Activated CD8-positive, alpha-beta memory T cell treated with anti-CD3 and anti-CD28 coated beads for 36 hours (primary cell): ENCODE results near the gene AMIGO1. TPM values are rescaled to one million over a fixed set of nuclear protein-coding genes. Genes with fewer than 3 reads are reported as not detected.

Experiments
- CTCF ChIA-PET: fragments of 350-600 bp; sonication (Branson Sonifier 250); formaldehyde crosslinking; loops from one replicate; lab custom pipeline; 2021; ENCODE audit warnings: antibody characterized with exemption; lab: Charles Lee
- POLR2A ChIA-PET: fragments of 350-600 bp; sonication (Branson Sonifier 250); formaldehyde crosslinking; loops from one replicate; lab custom pipeline; 2021; ENCODE audit warnings: antibody characterized with exemption; lab: Charles Lee
- total RNA-seq, 2 experiments: library from RNA; stranded (reverse); gene quantifications; one replicate each; pipeline ENCODE4 v1.2.3, GENCODE V29; 2021

AMIGO1 gene
- total RNA-seq, 2 experiments from 2014 or later, result 2.6 to 3.2 TPM

- POLR2A ChIA-PET, result no interaction called here
- CTCF ChIA-PET, result interaction anchor here (0.6 to 1.2 kb wide), 5 partner anchors 9 to 275 kb away, joined by 3 read pairs; no protein-coding TSS in a partner anchor
Measured at GRCh38 chr1:109537450-109538178, 28.1 kb upstream of the AMIGO1 start.

- POLR2A ChIA-PET, result no interaction called here
- CTCF ChIA-PET, result interaction anchor here (2.0 to 15.4 kb wide), 3 partner anchors 8 to 258 kb away, joined by 4 to 743 read pairs (median 55); partner anchors contain the start of genes AMIGO1, ATXN7L2 and CYB561D1
Measured at GRCh38 chr1:109535971-109536491, 26.5 kb upstream of the AMIGO1 start.

DNA sequence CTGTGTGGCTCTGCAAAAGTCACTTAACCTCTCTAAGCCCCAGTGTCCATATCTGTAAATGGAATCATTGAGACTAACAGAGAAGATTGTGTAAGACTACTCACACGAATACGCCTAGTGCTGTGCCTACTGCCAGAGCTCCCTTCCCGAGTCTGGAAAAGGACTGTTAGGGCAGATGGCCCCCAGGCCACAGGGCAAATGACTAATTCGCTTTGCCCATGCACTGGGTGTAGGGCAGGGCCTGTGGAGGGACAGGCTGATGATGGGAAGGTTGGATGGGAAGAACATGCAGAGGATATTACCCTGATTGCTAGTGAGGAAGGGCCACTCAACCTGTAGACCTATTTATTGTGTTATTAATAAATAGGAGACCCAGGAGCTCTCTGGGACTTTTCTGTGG is 26.0 kb upstream of the AMIGO1 start:
- ChIA-PET POLR2A (no interaction called here), CTCF (interaction anchor here (2.0 to 15.4 kb wide), 3 partner anchors 8 to 258 kb away, joined by 4 to 743 read pairs (median 55); partner anchors contain the start of genes AMIGO1, ATXN7L2 and CYB561D1)

- CTCF ChIA-PET, result interaction anchor here (2.0 to 15.4 kb wide), 3 partner anchors 9 to 257 kb away, joined by 4 to 743 read pairs (median 55); partner anchors contain the start of genes AMIGO1, ATXN7L2 and CYB561D1
- POLR2A ChIA-PET, result no interaction called here
Measured at GRCh38 chr1:109534307-109534858, 24.9 kb upstream of the AMIGO1 start.

DNA sequence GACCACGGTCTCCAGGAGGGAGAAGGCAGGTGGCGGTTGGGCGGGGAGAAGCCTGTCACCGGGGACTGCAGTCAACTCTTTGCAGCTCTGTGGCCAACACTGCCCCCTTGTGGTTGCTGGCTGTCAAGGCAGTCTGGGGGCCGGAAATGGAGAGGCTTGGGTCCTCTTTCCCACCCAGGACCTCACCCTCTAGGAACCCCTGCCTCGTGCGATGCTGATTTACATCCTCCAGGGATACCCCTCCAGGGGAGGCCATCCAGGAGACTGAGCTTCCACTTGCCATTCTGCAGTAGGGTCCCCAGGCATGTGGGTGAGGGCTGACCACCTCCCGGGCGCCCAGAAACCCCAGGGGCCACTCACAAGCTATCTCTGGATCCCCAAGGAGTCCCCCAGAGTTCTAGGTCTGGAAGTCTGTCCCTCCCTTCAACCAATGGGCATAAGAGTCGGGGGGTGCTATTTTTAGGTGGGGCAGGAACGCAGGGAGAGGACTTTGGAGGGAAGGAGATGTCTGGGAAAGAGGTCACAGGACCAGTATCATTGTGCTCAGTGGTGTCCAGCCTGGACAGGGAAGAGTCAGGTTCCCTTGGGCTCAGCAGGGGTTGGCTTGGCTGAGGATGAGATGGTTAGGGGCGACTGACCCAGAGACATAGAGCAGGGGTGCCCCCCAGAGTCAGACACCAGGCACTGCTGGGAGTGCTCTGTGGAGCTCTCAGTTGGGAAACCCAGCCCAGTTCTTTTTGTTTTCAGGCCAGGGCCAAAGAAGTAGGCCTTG is 23.0 kb upstream of the AMIGO1 start:
- CTCF ChIA-PET, result interaction anchor here (0.5 to 15.4 kb wide), 51 partner anchors 9 to 770 kb away, joined by 3 to 743 read pairs (median 4); partner anchors contain the start of genes AMIGO1, ATXN7L2, CYB561D1 and GNAI3
- POLR2A ChIA-PET, result interaction anchor here (0.6 to 1.6 kb wide), 6 partner anchors 14 to 705 kb away, joined by 3 to 8 read pairs (median 4); partner anchors contain the start of genes ATXN7L2, CYB561D1 and PSMA5

DNA sequence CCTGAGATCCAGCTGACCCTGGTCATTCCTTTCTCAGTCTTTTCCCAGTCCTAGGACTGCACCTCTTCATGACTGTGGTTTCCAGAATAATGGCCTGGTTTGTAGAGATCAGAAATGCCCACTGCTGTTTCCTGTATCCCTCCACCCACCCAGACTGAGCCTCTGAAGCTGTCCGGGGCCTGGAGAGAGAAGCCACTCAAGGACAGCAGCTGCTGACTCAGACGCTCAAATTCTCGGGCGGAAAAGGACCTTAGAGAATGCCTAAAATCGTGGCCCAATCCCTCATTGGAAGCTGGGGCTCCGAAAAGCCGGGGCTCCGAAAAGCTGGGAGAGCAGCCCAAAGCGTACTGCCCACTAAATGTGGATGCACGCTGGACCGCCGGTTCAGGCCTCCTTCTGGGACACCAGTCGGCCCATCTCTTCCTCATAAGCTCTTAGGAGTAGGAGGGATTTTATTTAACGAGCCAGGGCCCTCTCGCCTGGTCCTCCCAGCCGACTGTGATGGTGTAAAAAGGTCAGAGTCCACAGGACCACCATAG is 22.4 kb upstream of the AMIGO1 start:
- ChIA-PET POLR2A (interaction anchor here (0.6 to 1.6 kb wide), 4 partner anchors 41 to 492 kb away, joined by 4 to 13 read pairs (median 6); partner anchors contain the start of genes ATXN7L2 and PSMA5), CTCF (interaction anchor here (0.5 to 15.4 kb wide), 40 partner anchors 8 to 769 kb away, joined by 3 to 743 read pairs (median 5); partner anchors contain the start of genes AMIGO1, ATXN7L2, CYB561D1 and GNAI3)

GRCh38 chr1:109531380-109531779 is 21.9 kb upstream of the AMIGO1 start:
- CTCF ChIA-PET, result interaction anchor here (1.3 to 15.4 kb wide), 19 partner anchors 9 to 431 kb away, joined by 3 to 743 read pairs (median 11); partner anchors contain the start of genes AMIGO1, ATXN7L2, CYB561D1 and GNAI3
- POLR2A ChIA-PET, result interaction anchor here (0.6 to 1.4 kb wide), 2 partner anchors 41 to 491 kb away, joined by 8 to 13 read pairs; no protein-coding TSS in a partner anchor

GRCh38 chr1:109530457-109531087 is 21.0 kb upstream of the AMIGO1 start:
- CTCF ChIA-PET, result interaction anchor here (0.6 to 15.4 kb wide), 3 partner anchors 29 to 253 kb away, joined by 3 to 743 read pairs (median 4); partner anchors contain the start of genes AMIGO1, ATXN7L2, CYB561D1 and SORT1
- POLR2A ChIA-PET, result no interaction called here

- ChIA-PET POLR2A (no interaction called here), CTCF (interaction anchor here (0.6 to 15.4 kb wide), 3 partner anchors 28 to 253 kb away, joined by 3 to 743 read pairs (median 4); partner anchors contain the start of genes AMIGO1, ATXN7L2, CYB561D1 and SORT1)
Measured at GRCh38 chr1:109529881-109530456, 20.4 kb upstream of the AMIGO1 start.

DNA sequence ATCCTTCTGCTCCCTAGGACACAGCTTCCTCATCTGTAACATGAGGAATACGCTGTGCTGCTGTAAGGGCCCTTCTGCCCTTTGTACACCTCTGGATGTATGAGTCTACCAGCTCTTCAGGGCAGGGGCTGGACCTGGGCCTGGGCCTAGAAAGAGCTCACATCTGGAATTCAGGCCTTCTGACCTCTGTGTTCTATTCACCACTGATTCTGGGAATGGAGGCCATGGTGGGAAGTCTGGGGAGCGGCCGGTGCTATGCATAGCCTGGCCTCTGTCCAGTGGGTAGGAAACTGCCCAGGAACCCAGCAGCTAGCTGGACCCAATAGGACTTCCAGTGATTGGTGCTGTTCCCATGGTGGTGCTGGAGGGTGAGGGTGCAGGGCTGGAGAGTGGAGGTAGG is 19.2 kb upstream of the AMIGO1 start:
- ChIA-PET POLR2A (no interaction called here), CTCF (interaction anchor here (15.4 kb wide), 1 partner anchor 27 kb away, joined by 743 read pairs; the partner anchor contains the start of genes AMIGO1, ATXN7L2 and CYB561D1)

DNA sequence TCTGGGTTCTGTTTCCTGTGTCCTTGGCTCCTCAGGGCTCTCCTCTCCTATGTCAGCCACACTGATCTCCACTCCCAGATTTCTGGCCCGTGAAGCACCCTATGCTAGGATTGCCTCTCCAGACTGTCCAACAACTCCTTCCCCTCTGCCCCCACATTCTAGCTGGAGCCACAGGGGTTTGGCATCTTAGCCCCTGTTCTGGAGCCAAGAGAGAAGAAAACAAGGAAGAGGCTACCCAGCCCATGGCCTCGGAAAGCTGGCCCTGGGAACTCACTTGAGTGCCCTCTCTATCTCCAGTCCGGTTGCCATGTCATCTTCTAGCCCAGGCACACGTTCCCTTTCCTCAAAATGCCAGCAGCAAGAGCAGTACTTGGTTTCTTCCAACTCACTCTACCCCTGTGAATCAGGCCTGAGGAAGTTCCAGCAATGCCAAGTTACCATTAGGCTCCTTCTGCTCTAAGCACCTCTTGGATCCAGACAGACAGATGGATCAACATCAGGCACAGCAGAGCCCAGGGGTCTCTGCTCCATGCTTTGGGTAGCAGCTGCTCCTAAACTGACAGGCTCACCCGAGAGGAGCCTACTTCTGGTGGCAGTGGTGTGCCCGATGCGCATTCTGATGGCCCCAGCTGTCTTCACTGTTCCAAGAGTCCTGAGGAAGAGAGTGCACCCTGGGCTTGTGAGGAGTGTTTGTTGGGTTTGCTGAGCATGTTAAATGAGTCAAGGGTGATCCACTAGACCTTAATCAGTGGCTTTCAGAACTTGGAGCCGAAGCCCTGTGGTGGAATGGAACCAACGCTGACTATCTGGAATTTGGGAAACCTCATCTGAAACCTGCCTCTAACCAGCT is 18.5 kb upstream of the AMIGO1 start:
- CTCF ChIA-PET, result interaction anchor here (15.4 kb wide), 1 partner anchor 27 kb away, joined by 743 read pairs; the partner anchor contains the start of genes AMIGO1, ATXN7L2 and CYB561D1
- POLR2A ChIA-PET, result no interaction called here

- CTCF ChIA-PET, result interaction anchor here (15.4 kb wide), 1 partner anchor 26 kb away, joined by 743 read pairs; the partner anchor contains the start of genes AMIGO1, ATXN7L2 and CYB561D1
- POLR2A ChIA-PET, result no interaction called here
Measured at GRCh38 chr1:109527098-109527811, 17.7 kb upstream of the AMIGO1 start.

DNA sequence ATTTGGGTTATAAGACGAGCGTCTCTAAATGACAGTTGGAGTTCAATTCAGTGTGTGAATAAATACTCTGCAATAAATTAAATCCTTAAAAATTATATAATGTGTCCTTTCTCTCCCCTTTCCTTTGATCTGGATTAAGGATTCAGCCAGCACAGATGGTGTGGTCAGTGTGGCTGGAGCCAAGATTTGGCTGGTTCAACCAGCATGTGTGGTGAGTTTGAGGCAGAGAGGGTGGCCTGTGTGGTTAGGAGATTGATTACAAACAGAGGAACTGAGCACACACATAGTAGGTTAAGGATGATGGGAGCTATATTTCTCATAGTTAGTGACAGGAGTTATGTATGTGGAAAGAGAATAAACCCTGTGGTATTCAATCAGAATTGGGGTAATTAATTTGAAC is 14.2 kb upstream of the AMIGO1 start:
- ChIA-PET POLR2A (no interaction called here), CTCF (interaction anchor here (1.3 to 15.4 kb wide), 3 partner anchors 9 to 23 kb away, joined by 3 to 743 read pairs (median 3); partner anchors contain the start of genes AMIGO1, ATXN7L2 and CYB561D1)

DNA sequence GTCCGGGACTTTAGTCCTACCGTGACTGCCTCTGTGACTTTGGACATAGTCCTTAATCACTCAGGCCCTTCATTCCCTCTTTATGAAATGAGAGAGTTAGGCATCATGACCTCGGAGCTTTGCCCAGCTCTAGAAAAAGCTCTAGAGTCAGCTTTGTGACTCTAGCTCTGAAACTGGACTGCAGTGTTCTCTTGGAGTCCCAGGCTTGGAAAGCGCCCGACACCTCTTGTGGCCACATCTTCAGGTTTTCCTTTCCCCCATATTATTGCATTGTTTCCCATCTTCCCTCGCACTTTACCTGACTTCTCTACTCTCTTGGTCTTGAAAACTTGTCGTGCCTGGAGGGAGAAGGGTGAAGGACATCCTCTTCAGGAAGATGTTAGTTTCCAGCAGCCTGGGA is 12.5 kb upstream of the AMIGO1 start:
- ChIA-PET POLR2A (no interaction called here), CTCF (interaction anchor here (1.8 to 15.4 kb wide), 2 partner anchors 10 to 21 kb away, joined by 5 to 743 read pairs; partner anchors contain the start of genes AMIGO1, ATXN7L2 and CYB561D1)
